ENCODE measurements around the gene TANGO6.

TANGO6 gene

GRCh38 chr16:68940816-68941215 is 97.5 kb downstream of the TANGO6 start:
- H3K4me3 ChIP-seq (ENCODE audit: low read length), result no peak overlapping the region
- TF ChIP-seq CTCF (conservative IDR thresholded peaks at IDR 0.05; ENCODE audit: low read length), result no peak
- no peak for DNase-seq (ENCODE audit: low read depth)

- no peak for DNase-seq (ENCODE audit: low read depth)
- H3K4me3 ChIP-seq (ENCODE audit: low read length), result no peak overlapping the region
- no peak for TF ChIP-seq CTCF (conservative IDR thresholded peaks at IDR 0.05; ENCODE audit: low read length)
Measured at GRCh38 chr16:68943961-68944360, 100.6 kb downstream of the TANGO6 start.

GRCh38 chr16:68948230-68948910 is 105.0 kb downstream of the TANGO6 start:
- TF ChIP-seq CTCF (conservative IDR thresholded peaks at IDR 0.05; ENCODE audit: low read length), result no peak
- peak; percentile 52 for DNase-seq (ENCODE audit: low read depth)

GRCh38 chr16:68951991-68952877 is 108.9 kb downstream of the TANGO6 start:
- peak; percentile 59 for DNase-seq (ENCODE audit: low read depth)

More at GRCh38 chr16:68948230-68948910, 105.0 kb downstream of the TANGO6 start:
- H3K4me3 ChIP-seq (ENCODE audit: low read length), result no peak overlapping the region

GRCh38 chr16:68954911-68955635 is 111.7 kb downstream of the TANGO6 start:
- no peak for DNase-seq (ENCODE audit: low read depth)

More at GRCh38 chr16:68951991-68952877, 108.9 kb downstream of the TANGO6 start:
- no peak for TF ChIP-seq CTCF (conservative IDR thresholded peaks at IDR 0.05; ENCODE audit: low read length)
- no peak overlapping the region for H3K4me3 ChIP-seq (ENCODE audit: low read length)

GRCh38 chr16:68960910-68961309 is 117.6 kb downstream of the TANGO6 start:
- DNase-seq (ENCODE audit: low read depth), result no peak
- TF ChIP-seq CTCF (conservative IDR thresholded peaks at IDR 0.05; ENCODE audit: low read length), result no peak
- no peak overlapping the region for H3K4me3 ChIP-seq (ENCODE audit: low read length)

More at GRCh38 chr16:68954911-68955635, 111.7 kb downstream of the TANGO6 start:
- H3K4me3 ChIP-seq (ENCODE audit: low read length), result no peak overlapping the region
- no peak for TF ChIP-seq CTCF (conservative IDR thresholded peaks at IDR 0.05; ENCODE audit: low read length)
